22Rv1 (cell line): Measurements from ENCODE around the gene REG3A.

Source experiments
- CTCF ChIP-seq: fragments of 450-650 bp; IDR thresholded peaks from 2 replicates; pipeline ENCODE4 v1.5.1; 2017; ENCODE audit warnings: mild to moderate bottlenecking
- ZFX ChIP-seq: fragments of 450-650 bp; IDR thresholded peaks from 2 replicates; pipeline ENCODE4 v1.6.1; 2017; ENCODE audit warnings: antibody characterized with exemption, borderline replicate concordance

GRCh38 chr2:79159030-79159429, 523 bp downstream of the REG3A start:
- TF ChIP-seq CTCF (no peak), ZFX (no peak)
